HT-29 (cell line): ENCODE data around the gene TTC34. TPM values are rescaled to one million over a fixed set of nuclear protein-coding genes. Genes with fewer than 3 reads are reported as not detected.
"Not testable (repeated sequence)": the region's sequence is repeated elsewhere in the genome, so short reads cannot be mapped to it uniquely, and the experiment has no call there.

Source experiments
- DNase-seq: peaks from one replicate; pipeline ENCODE4 v3.0.0-alpha.2; 2015; ENCODE audit warnings: low spot score
- total RNA-seq: library from RNA; depleted of rRNA; stranded (reverse); fragments of >200 nt; shearing (Covaris generic); gene quantifications from 2 replicates; pipeline ENCODE4 v1.2.3, GENCODE V29; 2014

Gene TTC34
- total RNA-seq, 1 experiment from 2014 or later = 0.36 TPM

- DNase-seq = no peak
Observed at GRCh38 chr1:2629627-2630497, 171.6 kb downstream of the TTC34 start.

GRCh38 chr1:2628933-2629626, 172.4 kb downstream of the TTC34 start:
- no peak for DNase-seq

- DNase-seq = no peak
Observed at GRCh38 chr1:2628191-2628932, 173.1 kb downstream of the TTC34 start.

GRCh38 chr1:2627746-2628145, 173.7 kb downstream of the TTC34 start:
- no peak for DNase-seq

- not testable (repeated sequence) for DNase-seq
Observed at GRCh38 chr1:2625748-2626147, 175.7 kb downstream of the TTC34 start.

GRCh38 chr1:2625311-2625710, 176.2 kb downstream of the TTC34 start:
- no peak for DNase-seq

- DNase-seq = no peak
Observed at GRCh38 chr1:2624735-2625300, 176.7 kb downstream of the TTC34 start.

- no peak for DNase-seq
Observed at GRCh38 chr1:2623571-2624337, 177.7 kb downstream of the TTC34 start.

- no peak for DNase-seq
Observed at GRCh38 chr1:2617971-2618470, 183.5 kb downstream of the TTC34 start.

- no peak for DNase-seq
Observed at GRCh38 chr1:2614145-2614544, 187.3 kb downstream of the TTC34 start.

- no peak for DNase-seq
Observed at GRCh38 chr1:2612591-2613365, 188.7 kb downstream of the TTC34 start.

GRCh38 chr1:2611621-2612437, 189.7 kb downstream of the TTC34 start:
- no peak for DNase-seq

- peak; percentile 69 for DNase-seq
Observed at GRCh38 chr1:2611031-2611501, 190.4 kb downstream of the TTC34 start.

GRCh38 chr1:2610036-2610959, 191.2 kb downstream of the TTC34 start:
- DNase-seq = no peak

- no peak for DNase-seq
Observed at GRCh38 chr1:2609319-2610035, 192.0 kb downstream of the TTC34 start.

GRCh38 chr1:2607641-2608091, 193.8 kb downstream of the TTC34 start:
- no peak for DNase-seq
